HFFc6 (cell line): ENCODE measurements around the gene NBPF3. TPM values are rescaled to one million over a fixed set of nuclear protein-coding genes. Genes with fewer than 3 reads are reported as not detected.

Source experiments
- DNase-seq: peaks from one replicate; pipeline ENCODE4 v3.0.0-alpha.2; 2018
- H3K27ac Mint-ChIP-seq: 2 replicates; pipeline ENCODE4 v1.8.0; 2020; ENCODE audit warnings: mild to moderate bottlenecking, mixed read lengths
- H3K27me3 Mint-ChIP-seq: 2 replicates; pipeline ENCODE4 v1.8.0; 2021; ENCODE audit warnings: mild to moderate bottlenecking, moderate library complexity, mixed read lengths; ENCODE audit not compliant: insufficient read depth
- H3K36me3 Mint-ChIP-seq: 2 replicates; pipeline ENCODE4 v1.8.0; 2021; ENCODE audit warnings: low read depth, mixed read lengths
- H3K4me1 Mint-ChIP-seq: 2 replicates; pipeline ENCODE4 v1.8.0; 2020; ENCODE audit warnings: low read depth, mixed read lengths
- H3K4me3 Mint-ChIP-seq: 2 replicates; pipeline ENCODE4 v1.8.0; 2020; ENCODE audit warnings: mild to moderate bottlenecking, moderate library complexity, mixed read lengths
- H3K9me3 Mint-ChIP-seq: 2 replicates; pipeline ENCODE4 v1.8.0; 2020; ENCODE audit warnings: mild to moderate bottlenecking, mixed read lengths
- total RNA-seq, 6 experiments: library from RNA; stranded (reverse); fragmentation: NEBNext Ultra II Directional; extraction: Animal tissue kit (Norgen Biotek cat#: 25700); gene quantifications; 2 replicates in 1 of 6; 3 replicates in 5 of 6; pipeline ENCODE4 v1.2.3, GENCODE V29; 2021
- TF ChIP-seq, protein P1 (sequence below): fragments of 200-600 bp; sonication (generic); IDR thresholded peaks from 2 replicates; pipeline ENCODE4 v1.5.0; 2021; ENCODE audit warnings: antibody characterized with exemption, mild to moderate bottlenecking

Gene NBPF3
- total RNA-seq, 6 experiments from 2014 or later = 14.0 to 20.7 (median 18.2) TPM

DNA sequence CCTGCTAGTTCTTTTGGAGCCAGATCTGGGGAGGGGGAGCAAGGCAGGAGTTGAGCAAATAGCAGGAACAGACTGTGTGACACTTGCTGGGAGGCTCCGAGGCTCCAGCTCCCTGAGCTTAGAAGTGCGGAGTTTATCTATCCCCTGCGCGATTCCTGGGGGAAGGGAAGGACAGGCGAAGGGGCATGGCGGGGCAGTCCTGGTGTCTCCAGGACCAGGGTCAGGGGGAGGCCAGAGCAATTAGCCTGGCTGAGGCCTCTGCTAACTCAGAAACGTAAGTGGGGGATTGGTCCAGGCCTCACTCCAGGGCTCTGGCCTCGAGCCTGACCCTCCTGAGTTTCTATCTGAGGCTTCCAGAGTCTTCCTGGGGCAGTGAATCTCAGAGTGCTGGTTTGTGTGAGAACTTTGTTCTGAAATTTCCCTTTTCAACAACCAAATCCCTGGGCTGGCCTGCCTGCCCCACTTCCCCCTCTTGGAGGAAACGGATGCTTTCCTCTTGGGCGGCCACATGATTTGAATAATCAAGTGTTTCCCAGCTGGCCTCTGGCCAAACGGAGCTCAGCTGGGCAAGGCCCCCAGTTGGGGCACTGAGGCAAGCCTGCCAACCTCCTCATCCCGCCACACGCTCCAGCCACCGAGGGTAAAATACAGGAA lies 84.9 kb downstream of the NBPF3 start:
- no peak for DNase-seq
- H3K27ac Mint-ChIP-seq = no peak overlapping the region
- H3K4me1 Mint-ChIP-seq = peaks cover 6% of the 10 kb centered on the region; the same call in 1 of the 2 replicates
- H3K27me3 Mint-ChIP-seq = peaks cover 10% of the 10 kb centered on the region
- no peaks in the 10 kb centered on the region for H3K36me3 Mint-ChIP-seq
- TF ChIP-seq, protein P1, sequence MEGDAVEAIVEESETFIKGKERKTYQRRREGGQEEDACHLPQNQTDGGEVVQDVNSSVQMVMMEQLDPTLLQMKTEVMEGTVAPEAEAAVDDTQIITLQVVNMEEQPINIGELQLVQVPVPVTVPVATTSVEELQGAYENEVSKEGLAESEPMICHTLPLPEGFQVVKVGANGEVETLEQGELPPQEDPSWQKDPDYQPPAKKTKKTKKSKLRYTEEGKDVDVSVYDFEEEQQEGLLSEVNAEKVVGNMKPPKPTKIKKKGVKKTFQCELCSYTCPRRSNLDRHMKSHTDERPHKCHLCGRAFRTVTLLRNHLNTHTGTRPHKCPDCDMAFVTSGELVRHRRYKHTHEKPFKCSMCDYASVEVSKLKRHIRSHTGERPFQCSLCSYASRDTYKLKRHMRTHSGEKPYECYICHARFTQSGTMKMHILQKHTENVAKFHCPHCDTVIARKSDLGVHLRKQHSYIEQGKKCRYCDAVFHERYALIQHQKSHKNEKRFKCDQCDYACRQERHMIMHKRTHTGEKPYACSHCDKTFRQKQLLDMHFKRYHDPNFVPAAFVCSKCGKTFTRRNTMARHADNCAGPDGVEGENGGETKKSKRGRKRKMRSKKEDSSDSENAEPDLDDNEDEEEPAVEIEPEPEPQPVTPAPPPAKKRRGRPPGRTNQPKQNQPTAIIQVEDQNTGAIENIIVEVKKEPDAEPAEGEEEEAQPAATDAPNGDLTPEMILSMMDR = no peak
- H3K9me3 Mint-ChIP-seq = no peaks in the 10 kb centered on the region
- H3K4me3 Mint-ChIP-seq = no peak overlapping the region

- Mint-ChIP-seq H3K9me3 (no peaks in the 10 kb centered on the region), H3K4me3 (no peak overlapping the region), H3K36me3 (no peaks in the 10 kb centered on the region), H3K27ac (no peak overlapping the region), H3K4me1 (peaks cover 6% of the 10 kb centered on the region; the same call in 1 of the 2 replicates), H3K27me3 (peaks cover 12% of the 10 kb centered on the region)
- TF ChIP-seq, protein P1 = no peak
- no peak for DNase-seq
Observed at GRCh38 chr1:21525340-21525717, 85.4 kb downstream of the NBPF3 start.

DNA sequence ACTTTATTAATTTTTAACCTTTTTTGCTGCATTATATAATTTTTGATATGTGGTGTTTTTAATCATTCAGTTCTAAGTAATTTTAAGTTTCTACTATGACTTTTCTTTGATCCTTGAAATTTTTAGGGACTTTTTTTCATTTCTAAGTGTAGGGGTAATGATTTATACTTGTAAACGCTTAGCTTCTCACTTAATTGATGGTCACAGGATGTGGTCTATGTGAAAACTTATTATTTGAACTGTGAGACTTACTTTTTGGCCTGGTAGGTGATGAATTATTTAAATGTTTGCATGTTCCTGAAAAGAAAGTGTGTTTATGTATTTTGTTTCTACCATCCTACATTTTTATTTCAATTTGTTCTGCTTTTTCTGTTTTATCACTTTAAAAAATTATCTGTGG lies 86.5 kb downstream of the NBPF3 start:
- Mint-ChIP-seq H3K4me1 (no peaks in the 10 kb centered on the region), H3K27me3 (peaks cover 17% of the 10 kb centered on the region), H3K27ac (no peak overlapping the region), H3K4me3 (no peak overlapping the region), H3K36me3 (no peaks in the 10 kb centered on the region), H3K9me3 (no peaks in the 10 kb centered on the region)
- TF ChIP-seq, protein P1 = no peak
- no peak for DNase-seq

- Mint-ChIP-seq H3K4me3 (no peak overlapping the region), H3K27ac (no peak overlapping the region), H3K4me1 (no peaks in the 10 kb centered on the region), H3K9me3 (no peaks in the 10 kb centered on the region), H3K27me3 (peaks cover 36% of the 10 kb centered on the region), H3K36me3 (no peaks in the 10 kb centered on the region)
- TF ChIP-seq, protein P1 = no peak
- no peak for DNase-seq
Observed at GRCh38 chr1:21530368-21531016, 90.6 kb downstream of the NBPF3 start.

DNA sequence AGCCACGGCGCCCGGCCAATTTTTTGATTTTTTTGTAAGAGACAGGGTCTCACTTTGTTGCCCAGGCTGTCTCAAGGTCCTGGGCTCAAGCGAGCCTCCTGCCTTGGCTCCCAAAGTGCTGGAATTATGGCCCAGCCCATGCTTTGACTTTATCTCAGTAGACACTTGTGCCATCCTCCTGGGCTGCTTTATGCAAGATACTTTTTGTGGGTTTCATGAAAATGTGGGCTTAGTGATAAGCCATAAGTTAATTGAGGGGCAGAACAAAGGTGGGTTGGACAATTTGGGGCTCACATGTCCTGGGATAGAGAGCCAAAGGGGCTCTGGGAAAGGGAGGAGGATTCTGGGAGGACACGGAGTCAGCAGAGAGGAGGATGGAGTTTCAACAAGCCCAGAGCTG lies 91.3 kb downstream of the NBPF3 start:
- DNase-seq = no peak
- H3K4me3 Mint-ChIP-seq = no peak overlapping the region
- H3K27ac Mint-ChIP-seq = no peak overlapping the region
- H3K36me3 Mint-ChIP-seq = no peaks in the 10 kb centered on the region
- no peaks in the 10 kb centered on the region for H3K9me3 Mint-ChIP-seq
- H3K27me3 Mint-ChIP-seq = peaks cover 37% of the 10 kb centered on the region
- H3K4me1 Mint-ChIP-seq = no peaks in the 10 kb centered on the region
- TF ChIP-seq, protein P1 = no peak
